ENCODE results near the gene EFCAB8.

EFCAB8 gene

GRCh38 chr20:33007376-33008335 lies 148.9 kb downstream of the EFCAB8 start, which contains the start of gene BPIFB2:
Gene BPIFB2, plus strand, starts transcription at chr20:33007704. Its CDS starts 871 bp downstream, at chr20:33008575.
- no peaks in the 10 kb centered on the region for H3K4me1 ChIP-seq (ENCODE audit: insufficient read depth, low read length)
- no peaks in the 10 kb centered on the region for H3K9me3 ChIP-seq (ENCODE audit: low read length)
- no peak within 1 kb of the TSS for H2AFZ ChIP-seq (ENCODE audit: low read depth, low read length)
- no peak within 1 kb of the TSS for H3K4me3 ChIP-seq (ENCODE audit: low read length)
- no peaks in the 10 kb centered on the region for H3K36me3 ChIP-seq (ENCODE audit: insufficient read depth, low read length)
- H3K27me3 ChIP-seq (ENCODE audit: insufficient read depth, low read length), result no peaks in the 10 kb centered on the region

- Histone ChIP-seq H3K27me3 (ENCODE audit: insufficient read depth, low read length) (no peaks in the 10 kb centered on the region), H3K4me3 (ENCODE audit: low read length) (no peak overlapping the region), H3K4me1 (ENCODE audit: insufficient read depth, low read length) (no peaks in the 10 kb centered on the region), H3K9me3 (ENCODE audit: low read length) (no peaks in the 10 kb centered on the region), H3K36me3 (ENCODE audit: insufficient read depth, low read length) (no peaks in the 10 kb centered on the region), H2AFZ (ENCODE audit: low read depth, low read length) (no peak overlapping the region)
Measured at GRCh38 chr20:33008336-33009213, 149.9 kb downstream of the EFCAB8 start.

GRCh38 chr20:33009214-33010132 lies 150.8 kb downstream of the EFCAB8 start:
- Histone ChIP-seq H3K27me3 (ENCODE audit: insufficient read depth, low read length) (no peaks in the 10 kb centered on the region), H3K36me3 (ENCODE audit: insufficient read depth, low read length) (no peaks in the 10 kb centered on the region), H2AFZ (ENCODE audit: low read depth, low read length) (no peak overlapping the region), H3K4me1 (ENCODE audit: insufficient read depth, low read length) (no peaks in the 10 kb centered on the region), H3K9me3 (ENCODE audit: low read length) (no peaks in the 10 kb centered on the region), H3K4me3 (ENCODE audit: low read length) (no peak overlapping the region)

- H3K4me1 ChIP-seq (ENCODE audit: insufficient read depth, low read length), result no peaks in the 10 kb centered on the region
Measured at GRCh38 chr20:33010133-33010504, 151.4 kb downstream of the EFCAB8 start.

GRCh38 chr20:33010674-33011449 lies 152.1 kb downstream of the EFCAB8 start:
- H3K4me1 ChIP-seq (ENCODE audit: insufficient read depth, low read length), result no peaks in the 10 kb centered on the region
- no peak overlapping the region for H3K4me3 ChIP-seq (ENCODE audit: low read length)
- H3K36me3 ChIP-seq (ENCODE audit: insufficient read depth, low read length), result no peaks in the 10 kb centered on the region
- no peaks in the 10 kb centered on the region for H3K9me3 ChIP-seq (ENCODE audit: low read length)
- H2AFZ ChIP-seq (ENCODE audit: low read depth, low read length), result no peak overlapping the region
- H3K27me3 ChIP-seq (ENCODE audit: insufficient read depth, low read length), result no peaks in the 10 kb centered on the region

More at GRCh38 chr20:33010133-33010504, 151.4 kb downstream of the EFCAB8 start:
- H3K9me3 ChIP-seq (ENCODE audit: low read length), result no peaks in the 10 kb centered on the region
- H3K27me3 ChIP-seq (ENCODE audit: insufficient read depth, low read length), result no peaks in the 10 kb centered on the region
- no peak overlapping the region for H2AFZ ChIP-seq (ENCODE audit: low read depth, low read length)
- H3K4me3 ChIP-seq (ENCODE audit: low read length), result no peak overlapping the region
- no peaks in the 10 kb centered on the region for H3K36me3 ChIP-seq (ENCODE audit: insufficient read depth, low read length)

All from neuron (in vitro differentiated cells).